ENCODE results near the gene ACMSD.
"Not testable (repeated sequence)": the region's sequence is repeated elsewhere in the genome, so short reads cannot be mapped to it uniquely, and the experiment has no call there.

Gene ACMSD

GRCh38 chr2:134905168-134905567 lies 66.8 kb downstream of the ACMSD start:
- no peak for TF ChIP-seq CTCF (IDR thresholded peaks at IDR 0.05; ENCODE audit: low read depth, low read length)
- DNase-seq (ENCODE audit: extremely low read depth, low read depth) = no peak

GRCh38 chr2:134906726-134907125 lies 68.3 kb downstream of the ACMSD start:
- no peak for TF ChIP-seq CTCF (IDR thresholded peaks at IDR 0.05; ENCODE audit: low read depth, low read length)

GRCh38 chr2:134907441-134908116 lies 69.2 kb downstream of the ACMSD start:
- not testable (repeated sequence) for DNase-seq (ENCODE audit: extremely low read depth, low read depth)

More at GRCh38 chr2:134906726-134907125, 68.3 kb downstream of the ACMSD start:
- DNase-seq (ENCODE audit: extremely low read depth, low read depth) = no peak

GRCh38 chr2:134910763-134911399 lies 72.5 kb downstream of the ACMSD start:
- no peak for DNase-seq (ENCODE audit: extremely low read depth, low read depth)
- no peak for TF ChIP-seq CTCF (IDR thresholded peaks at IDR 0.05; ENCODE audit: low read depth, low read length)

- no peak for DNase-seq (ENCODE audit: extremely low read depth, low read depth)
- TF ChIP-seq CTCF (IDR thresholded peaks at IDR 0.05; ENCODE audit: low read depth, low read length) = no peak
These were observed 73.0 kb downstream of the ACMSD start for GRCh38 chr2:134911400-134911785.

GRCh38 chr2:134912361-134912760 lies 73.9 kb downstream of the ACMSD start:
- DNase-seq (ENCODE audit: extremely low read depth, low read depth) = no peak
- TF ChIP-seq CTCF (IDR thresholded peaks at IDR 0.05; ENCODE audit: low read depth, low read length) = no peak

- no peak for TF ChIP-seq CTCF (IDR thresholded peaks at IDR 0.05; ENCODE audit: low read depth, low read length)
- DNase-seq (ENCODE audit: extremely low read depth, low read depth) = no peak
These were observed 79.0 kb downstream of the ACMSD start for GRCh38 chr2:134917360-134917865.

All from AG09319 (cell line).